Effector CD4-positive, alpha-beta T cell (primary cell): ENCODE results near the gene CAT.

ENCODE experiments used
- DNase-seq: peaks from one replicate; pipeline ENCODE4 v3.0.0-alpha.2; 2020

Gene CAT

GRCh38 chr11:34425867-34426266 is 12.9 kb upstream of the CAT start:
- no peak for DNase-seq

- DNase-seq = no peak
Measured at GRCh38 chr11:34426766-34427185, 12.0 kb upstream of the CAT start.

- DNase-seq = no peak
Measured at GRCh38 chr11:34427186-34427805, 11.4 kb upstream of the CAT start.

- DNase-seq = no peak
Measured at GRCh38 chr11:34431979-34432378, 6.8 kb upstream of the CAT start.

- no peak for DNase-seq
Measured at GRCh38 chr11:34432822-34433221, 5.9 kb upstream of the CAT start.

- DNase-seq = no peak
Measured at GRCh38 chr11:34433899-34434298, 4.8 kb upstream of the CAT start.

- no peak for DNase-seq
Measured at GRCh38 chr11:34437224-34438125, 1.3 kb upstream of the CAT start.

GRCh38 chr11:34439610-34440198 is 970 bp downstream of the CAT start:
- no peak for DNase-seq

GRCh38 chr11:34441814-34442213 is 3.1 kb downstream of the CAT start:
- no peak for DNase-seq

GRCh38 chr11:34443136-34443535 is 4.4 kb downstream of the CAT start:
- no peak for DNase-seq

GRCh38 chr11:34444428-34444827 is 5.7 kb downstream of the CAT start:
- no peak for DNase-seq

- DNase-seq = no peak
Measured at GRCh38 chr11:34445956-34446355, 7.2 kb downstream of the CAT start.

GRCh38 chr11:34446386-34446785 is 7.7 kb downstream of the CAT start:
- DNase-seq = no peak

GRCh38 chr11:34447044-34447443 is 8.3 kb downstream of the CAT start:
- DNase-seq = no peak

- no peak for DNase-seq
Measured at GRCh38 chr11:34448223-34448994, 9.7 kb downstream of the CAT start.

GRCh38 chr11:34449013-34449412 is 10.3 kb downstream of the CAT start:
- DNase-seq = no peak

GRCh38 chr11:34451053-34451452 is 12.3 kb downstream of the CAT start:
- no peak for DNase-seq

GRCh38 chr11:34454308-34455032 is 15.7 kb downstream of the CAT start:
- DNase-seq = no peak

- no peak for DNase-seq
Measured at GRCh38 chr11:34457607-34458006, 18.9 kb downstream of the CAT start.

- DNase-seq = no peak
Measured at GRCh38 chr11:34458525-34458924, 19.8 kb downstream of the CAT start.

GRCh38 chr11:34459507-34460162 is 20.9 kb downstream of the CAT start:
- no peak for DNase-seq

- no peak for DNase-seq
Measured at GRCh38 chr11:34460278-34460677, 21.5 kb downstream of the CAT start.
